ENCODE data around the gene TLL1.

GRCh38 chr4:166006217-166006616 is 133.2 kb downstream of the TLL1 start:
- no peak for TF ChIP-seq POLR2AphosphoS2 (conservative IDR thresholded peaks at IDR 0.05; ENCODE audit: low read length)
- TF ChIP-seq POLR2A (IDR thresholded peaks at IDR 0.05; ENCODE audit: low read length) = no peak
- TF ChIP-seq CTCF (IDR thresholded peaks at IDR 0.05) = no peak
- no peak for TF ChIP-seq HOXB13 (CRISPR knock-in tag; IDR thresholded peaks at IDR 0.05; ENCODE audit: low read depth)
- no peak for TF ChIP-seq RNF2 (IDR thresholded peaks at IDR 0.05; ENCODE audit: borderline replicate concordance, low read depth)
- TF ChIP-seq SREBF2 (IDR thresholded peaks at IDR 0.05) = no peak
- TF ChIP-seq ZNF302 (CRISPR knock-in tag; IDR thresholded peaks at IDR 0.05) = no peak
- TF ChIP-seq MAFK (IDR thresholded peaks at IDR 0.05; ENCODE audit: partially characterized antibody) = no peak
- TF ChIP-seq CHD2 (IDR thresholded peaks at IDR 0.05; ENCODE audit: low read length, partially characterized antibody) = no peak
- TF ChIP-seq REST (IDR thresholded peaks at IDR 0.05) = no peak
- no peak for TF ChIP-seq USF2 (IDR thresholded peaks at IDR 0.05)
- TF ChIP-seq ZFP36 (IDR thresholded peaks at IDR 0.05; ENCODE audit: borderline replicate concordance, partially characterized antibody) = no peak

All from A549 (cell line).